Suprapubic skin (tissue), 3 donors: Measurements from ENCODE around the gene PRIMPOL.

Experiments
- POLR2AphosphoS5 ChIP-seq, 3 donors: sonication (generic); formaldehyde crosslinking; IDR thresholded peaks; one replicate each; pipeline ENCODE4 v1.6.1; 2017; ENCODE audit warnings: antibody characterized with exemption in 3 of 3
- TF ChIP-seq, protein P1 (sequence below), 2 donors: fragments of 200-600 bp in 1 of 2; fragments of 450-650 bp in 1 of 2; sonication (generic) in 1 of 2; IDR thresholded peaks; one replicate each; pipeline ENCODE4 v1.5.1; 2016 to 2019; ENCODE audit warnings: antibody characterized with exemption in 2 of 2, mild to moderate bottlenecking in 1 of 2, moderate library complexity in 1 of 2

DNA sequence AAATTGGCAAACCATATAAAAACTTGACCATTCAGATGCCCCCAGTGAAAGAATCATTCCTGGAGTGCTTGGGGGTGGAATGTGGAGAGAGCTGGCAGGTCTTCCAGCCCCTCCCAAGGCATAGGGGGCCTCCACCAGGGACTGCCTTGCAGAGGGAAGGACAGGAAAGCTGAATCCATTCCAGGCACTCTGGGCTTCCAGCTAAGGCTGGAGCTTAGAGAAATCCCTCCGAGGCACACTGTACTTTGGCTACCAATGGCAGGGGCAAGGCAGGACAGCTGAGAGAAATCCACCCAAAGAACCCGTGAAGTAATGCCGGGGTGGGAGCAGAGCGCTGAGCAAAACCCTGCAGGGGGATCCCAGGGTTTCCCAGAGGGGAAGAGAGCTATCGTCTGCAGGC lies 80.4 kb downstream of the PRIMPOL start:
- TF ChIP-seq, protein P1, sequence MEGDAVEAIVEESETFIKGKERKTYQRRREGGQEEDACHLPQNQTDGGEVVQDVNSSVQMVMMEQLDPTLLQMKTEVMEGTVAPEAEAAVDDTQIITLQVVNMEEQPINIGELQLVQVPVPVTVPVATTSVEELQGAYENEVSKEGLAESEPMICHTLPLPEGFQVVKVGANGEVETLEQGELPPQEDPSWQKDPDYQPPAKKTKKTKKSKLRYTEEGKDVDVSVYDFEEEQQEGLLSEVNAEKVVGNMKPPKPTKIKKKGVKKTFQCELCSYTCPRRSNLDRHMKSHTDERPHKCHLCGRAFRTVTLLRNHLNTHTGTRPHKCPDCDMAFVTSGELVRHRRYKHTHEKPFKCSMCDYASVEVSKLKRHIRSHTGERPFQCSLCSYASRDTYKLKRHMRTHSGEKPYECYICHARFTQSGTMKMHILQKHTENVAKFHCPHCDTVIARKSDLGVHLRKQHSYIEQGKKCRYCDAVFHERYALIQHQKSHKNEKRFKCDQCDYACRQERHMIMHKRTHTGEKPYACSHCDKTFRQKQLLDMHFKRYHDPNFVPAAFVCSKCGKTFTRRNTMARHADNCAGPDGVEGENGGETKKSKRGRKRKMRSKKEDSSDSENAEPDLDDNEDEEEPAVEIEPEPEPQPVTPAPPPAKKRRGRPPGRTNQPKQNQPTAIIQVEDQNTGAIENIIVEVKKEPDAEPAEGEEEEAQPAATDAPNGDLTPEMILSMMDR (IDR thresholded peaks at IDR 0.05), result no peak
- TF ChIP-seq POLR2AphosphoS5 (IDR thresholded peaks at IDR 0.05), result no peak
